CD4-positive, CD25-positive, alpha-beta regulatory T cell (primary cell): ENCODE measurements around the gene KCNAB2. TPM values are rescaled to one million over a fixed set of nuclear protein-coding genes. Genes with fewer than 3 reads are reported as not detected.

Experiments
- ATAC-seq, 2 donors: fragments of 150-1000 bp; cut with Tn5 transposase; one replicate each; pipeline ENCODE4 v1.10.0; 2021; ENCODE audit warnings: low read depth in 2 of 2, moderate number of reproducible peaks in 2 of 2, moderate library complexity in 1 of 2
- DNase-seq, 3 donors: peaks; one replicate each; pipeline versions ENCODE4 v3.0.0 to v3.0.0-alpha.2; 2012 to 2022; ENCODE audit warnings: mixed read lengths in 1 of 3
- H3K27ac ChIP-seq: one replicate; pipeline ENCODE4 v1.7.0; 2013; ENCODE audit warnings: mild to moderate bottlenecking, low read length; ENCODE audit not compliant: insufficient read depth, poor library complexity, severe bottlenecking
- H3K27me3 ChIP-seq: one replicate; pipeline ENCODE4 v1.7.0; 2013; ENCODE audit warnings: low read length; ENCODE audit not compliant: control insufficient read depth, insufficient read depth
- H3K36me3 ChIP-seq: one replicate; pipeline ENCODE4 v1.7.0; 2013; ENCODE audit warnings: mild to moderate bottlenecking, low read length, moderate library complexity; ENCODE audit not compliant: control insufficient read depth, insufficient read depth
- H3K4me1 ChIP-seq: 2 replicates; pipeline ENCODE4 v1.7.0; 2013; ENCODE audit warnings: mild to moderate bottlenecking, low read length; ENCODE audit not compliant: insufficient read depth, control insufficient read depth, poor library complexity, severe bottlenecking
- H3K4me3 ChIP-seq: one replicate; pipeline ENCODE4 v1.7.0; 2013; ENCODE audit warnings: low read depth, mild to moderate bottlenecking, low read length, moderate library complexity
- H3K9me3 ChIP-seq, 2 experiments: 1 replicate in 1 of 2; 2 replicates in 1 of 2; pipeline ENCODE4 v1.7.0; 2013; ENCODE audit warnings: low read length in 2 of 2, mild to moderate bottlenecking in 1 of 2, moderate library complexity in 1 of 2; ENCODE audit not compliant: control insufficient read depth in 2 of 2
- H3K27ac Mint-ChIP-seq, 3 donors: one replicate each; pipeline ENCODE4 v1.8.0; 2020 to 2022; ENCODE audit warnings: mild to moderate bottlenecking in 3 of 3, mixed read lengths in 3 of 3, moderate library complexity in 2 of 3
- H3K27me3 Mint-ChIP-seq: one replicate; pipeline ENCODE4 v1.8.0; 2022; ENCODE audit warnings: mild to moderate bottlenecking, mixed read lengths
- H3K36me3 Mint-ChIP-seq: one replicate; pipeline ENCODE4 v1.8.0; 2020; ENCODE audit warnings: mixed read lengths
- H3K4me1 Mint-ChIP-seq, 4 donors: one replicate each; pipeline ENCODE4 v1.8.0; 2020 to 2022; ENCODE audit warnings: mixed read lengths in 4 of 4, mild to moderate bottlenecking in 1 of 4
- H3K4me3 Mint-ChIP-seq, 4 donors: one replicate each; pipeline ENCODE4 v1.8.0; 2020 to 2022; ENCODE audit warnings: mild to moderate bottlenecking in 4 of 4, mixed read lengths in 4 of 4, moderate library complexity in 3 of 4
- H3K9me3 Mint-ChIP-seq, 7 donors: one replicate each; pipeline ENCODE4 v1.8.0; 2020 to 2022; ENCODE audit warnings: mixed read lengths in 7 of 7, mild to moderate bottlenecking in 3 of 7, moderate library complexity in 2 of 7
- polyA plus RNA-seq, 4 donors: library from polyadenylated mRNA; unstranded; fragments of 300-500 nt; fragmentation: Illumina TruSeq; gene quantifications; one replicate each; pipeline ENCODE4 v1.2.3, GENCODE V29; 2021
- total RNA-seq: library from RNA; stranded (reverse); gene quantifications from one replicate; pipeline ENCODE4 v1.2.3, GENCODE V29; 2022

KCNAB2 gene
- total and polyA plus RNA-seq, 5 donors from 2014 or later, result 21.2 to 244 (median 28.0) TPM

- H3K4me1 Mint-ChIP-seq, result peaks cover 0 to 5% (median 4%) of the 10 kb centered on the region in 4 donors
- Histone ChIP-seq H3K27ac (no peak overlapping the region), H3K4me1 (no peaks in the 10 kb centered on the region), H3K4me3 (no peak overlapping the region), H3K27me3 (peaks cover 4% of the 10 kb centered on the region), H3K36me3 (no peaks in the 10 kb centered on the region), H3K9me3 (peaks cover 0 to 6% of the 10 kb centered on the region in 2 experiments)
- DNase-seq, result no peak
- H3K4me3 Mint-ChIP-seq, result no peak overlapping the region
- H3K36me3 Mint-ChIP-seq, result peaks cover 3% of the 10 kb centered on the region
- peaks cover 0 to 12% (median 5%) of the 10 kb centered on the region in 7 donors for H3K9me3 Mint-ChIP-seq
- ATAC-seq, result no peak
- H3K27ac Mint-ChIP-seq, result no peak overlapping the region
- no peaks in the 10 kb centered on the region for H3K27me3 Mint-ChIP-seq
These were observed 72.7 kb downstream of the KCNAB2 start for GRCh38 chr1:6118415-6118814.

- H3K27ac ChIP-seq, result no peak overlapping the region
- no peaks in the 10 kb centered on the region for H3K27me3 Mint-ChIP-seq
- peaks cover 0 to 12% (median 5%) of the 10 kb centered on the region in 7 donors for H3K9me3 Mint-ChIP-seq
- peaks cover 0 to 6% of the 10 kb centered on the region in 2 experiments for H3K9me3 ChIP-seq
- no peak overlapping the region for H3K4me3 ChIP-seq
- H3K4me1 Mint-ChIP-seq, result peaks cover 0 to 5% (median 4%) of the 10 kb centered on the region in 4 donors
- no peak overlapping the region for H3K4me3 Mint-ChIP-seq
- no peaks in the 10 kb centered on the region for H3K36me3 ChIP-seq
- peaks cover 3% of the 10 kb centered on the region for H3K36me3 Mint-ChIP-seq
- H3K27me3 ChIP-seq, result peaks cover 2% of the 10 kb centered on the region
- H3K4me1 ChIP-seq, result no peaks in the 10 kb centered on the region
- ATAC-seq (no peak), DNase-seq (no peak)
- H3K27ac Mint-ChIP-seq, result no peak overlapping the region
These were observed 75.3 kb downstream of the KCNAB2 start for GRCh38 chr1:6121021-6121421.

- ATAC-seq (no peak), DNase-seq (no peak)
- Mint-ChIP-seq H3K36me3 (peaks cover under 1% of the 10 kb centered on the region), H3K9me3 (peaks cover 0 to 9% (median 3%) of the 10 kb centered on the region in 7 donors), H3K4me1 (peaks cover 0 to 3% (median under 1%) of the 10 kb centered on the region in 4 donors), H3K27ac (no peak overlapping the region), H3K4me3 (no peak overlapping the region), H3K27me3 (peaks cover under 1% of the 10 kb centered on the region)
- peaks cover 2% of the 10 kb centered on the region for H3K27me3 ChIP-seq
- H3K27ac ChIP-seq, result no peak overlapping the region
- peaks cover 0 to 6% of the 10 kb centered on the region in 2 experiments for H3K9me3 ChIP-seq
- no peaks in the 10 kb centered on the region for H3K4me1 ChIP-seq
- no peak overlapping the region for H3K4me3 ChIP-seq
- H3K36me3 ChIP-seq, result no peaks in the 10 kb centered on the region
These were observed 76.1 kb downstream of the KCNAB2 start for GRCh38 chr1:6121651-6122370.

- H3K27ac ChIP-seq, result no peak overlapping the region
- H3K9me3 ChIP-seq, result no peaks in the 10 kb centered on the region
- no peaks in the 10 kb centered on the region for H3K36me3 ChIP-seq
- Mint-ChIP-seq H3K9me3 (peaks cover 0 to 1% (median 0%) of the 10 kb centered on the region in 7 donors), H3K36me3 (no peaks in the 10 kb centered on the region), H3K27me3 (peaks cover 4% of the 10 kb centered on the region), H3K4me3 (no peak overlapping the region), H3K27ac (no peak overlapping the region), H3K4me1 (peaks cover 0 to 6% (median 0%) of the 10 kb centered on the region in 4 donors)
- ATAC-seq (no peak), DNase-seq (no peak)
- no peaks in the 10 kb centered on the region for H3K27me3 ChIP-seq
- H3K4me1 ChIP-seq, result no peaks in the 10 kb centered on the region
- H3K4me3 ChIP-seq, result no peak overlapping the region
These were observed 77.4 kb downstream of the KCNAB2 start for GRCh38 chr1:6123083-6123482.

GRCh38 chr1:6123816-6124215 is 78.1 kb downstream of the KCNAB2 start:
- H3K4me3 Mint-ChIP-seq, result no peak overlapping the region
- no peaks in the 10 kb centered on the region for H3K36me3 ChIP-seq
- no peak for DNase-seq
- H3K36me3 Mint-ChIP-seq, result no peaks in the 10 kb centered on the region
- no peaks in the 10 kb centered on the region for H3K9me3 ChIP-seq
- H3K9me3 Mint-ChIP-seq, result peaks cover 0 to 1% (median 0%) of the 10 kb centered on the region in 7 donors
- H3K4me3 ChIP-seq, result no peak overlapping the region
- no peak for ATAC-seq
- no peaks in the 10 kb centered on the region for H3K4me1 ChIP-seq
- no peak overlapping the region for H3K27ac ChIP-seq
- peaks cover 4% of the 10 kb centered on the region for H3K27me3 Mint-ChIP-seq
- no peak overlapping the region for H3K27ac Mint-ChIP-seq
- H3K4me1 Mint-ChIP-seq, result peaks cover 0 to 6% (median 0%) of the 10 kb centered on the region in 4 donors
- H3K27me3 ChIP-seq, result no peaks in the 10 kb centered on the region

- peaks cover 0 to 1% (median 0%) of the 10 kb centered on the region in 7 donors for H3K9me3 Mint-ChIP-seq
- no peak overlapping the region for H3K27ac Mint-ChIP-seq
- peaks cover 4% of the 10 kb centered on the region for H3K27me3 Mint-ChIP-seq
- no peaks in the 10 kb centered on the region for H3K36me3 ChIP-seq
- DNase-seq (no peak), ATAC-seq (no peak)
- no peak overlapping the region for H3K27ac ChIP-seq
- peaks cover 0 to 6% (median 0%) of the 10 kb centered on the region in 4 donors for H3K4me1 Mint-ChIP-seq
- no peaks in the 10 kb centered on the region for H3K9me3 ChIP-seq
- no peaks in the 10 kb centered on the region for H3K36me3 Mint-ChIP-seq
- no peak overlapping the region for H3K4me3 ChIP-seq
- H3K4me1 ChIP-seq, result no peaks in the 10 kb centered on the region
- H3K27me3 ChIP-seq, result no peaks in the 10 kb centered on the region
- no peak overlapping the region for H3K4me3 Mint-ChIP-seq
These were observed 78.7 kb downstream of the KCNAB2 start for GRCh38 chr1:6124341-6124740.

- H3K27me3 Mint-ChIP-seq, result peaks cover 4% of the 10 kb centered on the region
- H3K36me3 Mint-ChIP-seq, result no peaks in the 10 kb centered on the region
- Histone ChIP-seq H3K27ac (no peak overlapping the region), H3K27me3 (no peaks in the 10 kb centered on the region), H3K36me3 (no peaks in the 10 kb centered on the region), H3K4me3 (no peak overlapping the region), H3K9me3 (no peaks in the 10 kb centered on the region), H3K4me1 (no peaks in the 10 kb centered on the region)
- H3K4me1 Mint-ChIP-seq, result peaks cover 0 to 6% (median 0%) of the 10 kb centered on the region in 4 donors
- H3K9me3 Mint-ChIP-seq, result peaks cover 0 to 1% (median 0%) of the 10 kb centered on the region in 7 donors
- no peak overlapping the region for H3K27ac Mint-ChIP-seq
- H3K4me3 Mint-ChIP-seq, result no peak overlapping the region
- DNase-seq (no peak), ATAC-seq (no peak)
These were observed 79.2 kb downstream of the KCNAB2 start for GRCh38 chr1:6124746-6125365.
